Measurements from ENCODE around the gene ZYG11B.

DNA sequence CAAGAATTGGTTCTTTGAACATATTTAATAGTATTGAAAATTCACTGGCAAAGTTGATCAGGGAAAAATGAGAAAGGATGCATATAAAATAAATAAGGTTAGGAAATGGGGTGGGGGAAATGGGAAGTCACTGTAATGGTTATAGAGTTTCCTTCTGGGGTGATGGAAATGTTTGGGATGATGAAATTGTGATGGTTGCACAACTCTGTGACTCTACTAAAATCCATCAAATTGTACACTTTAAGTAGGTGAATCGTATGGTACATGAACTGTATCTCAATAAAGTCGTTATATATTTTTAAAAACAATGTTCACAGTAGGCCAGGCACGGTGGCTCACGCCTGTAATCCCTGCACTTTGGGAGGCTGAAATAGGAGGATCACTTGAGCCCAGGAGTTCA is 59.9 kb downstream of the ZYG11B start:
- no peak for TF ChIP-seq EP300 (IDR thresholded peaks at IDR 0.05)
- TF ChIP-seq POLR2A (IDR thresholded peaks at IDR 0.05): no peak

Measured in ovary (tissue), 1 donor.